Right lobe of liver (tissue), 6 donors: ENCODE data around the gene TACR1. TPM values are rescaled to one million over a fixed set of nuclear protein-coding genes. Genes with fewer than 3 reads are reported as not detected.

ENCODE experiments used
- ATAC-seq, 4 donors: fragments of 200-7000 bp; cut with Tn5 transposase; one replicate each; pipeline ENCODE4 v1.9.1; 2020; ENCODE audit warnings: mild to moderate bottlenecking in 4 of 4, moderate library complexity in 4 of 4
- DNase-seq, 3 donors: peaks; one replicate each; pipeline ENCODE4 v3.0.0-alpha.2; 2020
- H3K27ac ChIP-seq, 3 donors: fragments of 200-600 bp; one replicate each; pipeline ENCODE4 v1.8.0; 2022
- H3K27me3 ChIP-seq, 2 donors: fragments of 200-600 bp; one replicate each; pipeline ENCODE4 v1.8.0; 2022
- H3K36me3 ChIP-seq, 4 donors: fragments of 200-600 bp; sonication (generic) in 1 of 4; one replicate each; pipeline versions ENCODE4 v1.5.1 to v1.8.0; 2017 to 2022; ENCODE audit warnings: control low read depth in 1 of 4
- H3K4me1 ChIP-seq, 4 donors: fragments of 200-600 bp; sonication (generic) in 1 of 4; one replicate each; pipeline versions ENCODE4 v1.5.1 to v1.8.0; 2017 to 2022; ENCODE audit warnings: control low read depth in 1 of 4
- H3K4me3 ChIP-seq, 3 donors: fragments of 200-600 bp; one replicate each; pipeline ENCODE4 v1.8.0; 2022
- H3K9me3 ChIP-seq, 4 donors: fragments of 200-600 bp; sonication (generic) in 1 of 4; one replicate each; pipeline versions ENCODE4 v1.5.1 to v1.8.0; 2017 to 2022; ENCODE audit warnings: control low read depth in 1 of 4
- POLR2A ChIP-seq: fragments of 450-650 bp; IDR thresholded peaks from one replicate; pipeline ENCODE4 v1.6.1; 2017; ENCODE audit warnings: antibody characterized with exemption, mild to moderate bottlenecking
- WGBS: methylation state at CpG from one replicate; pipeline ENCODE4 v1.1.6; 2018; ENCODE audit warnings: low coverage, low lambda C conversion rate; ENCODE audit not compliant: insufficient coverage; ENCODE audit errors: missing lambda C conversion rate; 5-methylcytosine and 5-hydroxymethylcytosine counted together
- intact Hi-C, 2 donors: fragments of 100-400 bp; cut with DNase I; formaldehyde crosslinking; loops; one replicate each; pipeline versions ENCODE4 v1.11.2 to v1.14.1; 2022
- total RNA-seq, 6 experiments: library from RNA; depleted of rRNA in 2 of 6; stranded (reverse); fragments of >200 nt in 2 of 6; fragmentation: NEBNext Ultra II Directional in 3 of 6; extraction: Animal tissue kit (Norgen Biotek cat#: 25700) in 3 of 6; gene quantifications; one replicate each; pipeline versions ENCODE4 v1.1.0 to v1.2.4, GENCODE V29; 2016 to 2023
- TF ChIP-seq, protein P1 (sequence below), 4 donors: fragments of 200-600 bp in 3 of 4; fragments of 450-650 bp in 1 of 4; IDR thresholded peaks; one replicate each; pipeline versions ENCODE4 v1.5.1 to v1.8.0; 2016 to 2022; ENCODE audit warnings: antibody characterized with exemption in 4 of 4, mild to moderate bottlenecking in 2 of 4
- donor health status: DM: no; HTN: yes; CAD: no.
- donor health status: DM: no; HTN: no; CAD: no.
- donor health status: DM: no; HTN: no; CAD: no.
- donor health status: DM: no; HTN: yes; CAD: no.
- donor health status: DM: no; HTN: yes; CAD: no.

TACR1 gene
- total RNA-seq, 6 experiments from 2014 or later: not detected

DNA sequence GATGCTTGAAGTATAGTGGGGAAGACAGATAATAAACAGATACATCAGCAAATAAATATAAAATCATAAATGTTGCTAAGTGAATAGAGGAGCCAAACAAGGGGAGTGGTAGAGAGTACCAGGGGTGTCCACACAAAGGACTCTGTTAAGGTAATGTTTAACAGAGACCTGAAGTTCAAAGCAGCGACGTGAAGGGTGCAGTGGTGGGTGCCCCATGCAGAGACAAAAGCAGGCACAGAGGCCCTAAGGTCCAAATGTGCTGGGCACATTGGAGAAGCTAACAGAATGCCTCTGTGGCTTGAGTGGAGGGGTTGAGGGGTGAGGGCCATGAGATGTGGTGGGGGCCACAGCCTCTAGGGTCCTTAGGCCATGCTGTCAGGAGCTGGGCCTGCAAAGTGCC lies 131.8 kb downstream of the TACR1 start:
- DNase-seq (no peak), ATAC-seq (no peak)
- no peaks in the 10 kb centered on the region for H3K36me3 ChIP-seq
- H3K4me1 ChIP-seq: no peaks in the 10 kb centered on the region
- WGBS: no CpG with 5 or more reads among the region's 2 CpGs
- no peaks in the 10 kb centered on the region for H3K9me3 ChIP-seq
- intact Hi-C loops: no loop called here
- H3K4me3 ChIP-seq: no peak overlapping the region
- no peaks in the 10 kb centered on the region for H3K27me3 ChIP-seq
- no peak overlapping the region for H3K27ac ChIP-seq
- no peak for TF ChIP-seq POLR2A

DNA sequence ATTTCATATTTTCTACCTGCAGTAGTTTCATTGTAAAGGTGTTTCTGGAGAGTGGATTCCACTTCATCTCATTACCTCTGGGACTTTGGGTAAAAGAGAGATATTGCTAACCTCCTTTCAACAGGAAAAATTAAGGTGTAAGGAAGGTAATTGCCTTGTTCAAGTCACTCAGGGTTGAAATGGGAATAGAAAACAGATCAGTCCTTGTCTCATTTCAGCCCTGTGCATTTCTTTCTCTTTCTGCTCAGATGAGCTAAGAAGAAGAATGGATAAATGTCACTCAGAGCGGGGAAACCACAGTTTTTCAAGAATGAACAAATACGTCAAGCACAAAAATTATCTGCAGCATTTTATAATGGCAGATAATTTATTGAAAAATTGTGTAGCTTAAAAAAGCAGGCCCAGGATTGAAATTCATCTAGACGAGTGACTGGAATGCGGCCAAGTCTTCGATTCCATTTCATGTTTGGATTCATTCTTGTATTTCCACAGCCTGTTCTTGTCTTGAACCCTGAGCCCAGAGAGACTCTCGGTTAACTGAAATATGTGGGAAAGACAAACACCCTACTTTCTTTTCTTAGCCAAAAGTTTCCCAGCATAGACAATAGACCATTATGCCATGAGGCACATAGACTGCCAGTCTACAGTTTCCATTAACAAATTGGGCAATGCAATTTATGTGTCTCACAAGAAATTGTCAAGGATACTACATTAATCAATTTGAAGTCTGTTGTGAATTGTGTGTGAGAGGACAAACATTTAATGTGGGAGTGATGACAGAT lies 133.0 kb downstream of the TACR1 start:
- no peak overlapping the region for H3K27ac ChIP-seq
- TF ChIP-seq, protein P1, sequence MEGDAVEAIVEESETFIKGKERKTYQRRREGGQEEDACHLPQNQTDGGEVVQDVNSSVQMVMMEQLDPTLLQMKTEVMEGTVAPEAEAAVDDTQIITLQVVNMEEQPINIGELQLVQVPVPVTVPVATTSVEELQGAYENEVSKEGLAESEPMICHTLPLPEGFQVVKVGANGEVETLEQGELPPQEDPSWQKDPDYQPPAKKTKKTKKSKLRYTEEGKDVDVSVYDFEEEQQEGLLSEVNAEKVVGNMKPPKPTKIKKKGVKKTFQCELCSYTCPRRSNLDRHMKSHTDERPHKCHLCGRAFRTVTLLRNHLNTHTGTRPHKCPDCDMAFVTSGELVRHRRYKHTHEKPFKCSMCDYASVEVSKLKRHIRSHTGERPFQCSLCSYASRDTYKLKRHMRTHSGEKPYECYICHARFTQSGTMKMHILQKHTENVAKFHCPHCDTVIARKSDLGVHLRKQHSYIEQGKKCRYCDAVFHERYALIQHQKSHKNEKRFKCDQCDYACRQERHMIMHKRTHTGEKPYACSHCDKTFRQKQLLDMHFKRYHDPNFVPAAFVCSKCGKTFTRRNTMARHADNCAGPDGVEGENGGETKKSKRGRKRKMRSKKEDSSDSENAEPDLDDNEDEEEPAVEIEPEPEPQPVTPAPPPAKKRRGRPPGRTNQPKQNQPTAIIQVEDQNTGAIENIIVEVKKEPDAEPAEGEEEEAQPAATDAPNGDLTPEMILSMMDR (IDR thresholded peaks at IDR 0.05): no peak
- TF ChIP-seq POLR2A: no peak
- ATAC-seq (no peak), DNase-seq (no peak)
- intact Hi-C loops: no loop called here
- H3K27me3 ChIP-seq: no peaks in the 10 kb centered on the region
- H3K4me1 ChIP-seq: no peaks in the 10 kb centered on the region
- 85% methylated on average over 6 of the region's 6 CpGs for WGBS
- H3K9me3 ChIP-seq: no peaks in the 10 kb centered on the region
- H3K4me3 ChIP-seq: no peak overlapping the region
- no peaks in the 10 kb centered on the region for H3K36me3 ChIP-seq

DNA sequence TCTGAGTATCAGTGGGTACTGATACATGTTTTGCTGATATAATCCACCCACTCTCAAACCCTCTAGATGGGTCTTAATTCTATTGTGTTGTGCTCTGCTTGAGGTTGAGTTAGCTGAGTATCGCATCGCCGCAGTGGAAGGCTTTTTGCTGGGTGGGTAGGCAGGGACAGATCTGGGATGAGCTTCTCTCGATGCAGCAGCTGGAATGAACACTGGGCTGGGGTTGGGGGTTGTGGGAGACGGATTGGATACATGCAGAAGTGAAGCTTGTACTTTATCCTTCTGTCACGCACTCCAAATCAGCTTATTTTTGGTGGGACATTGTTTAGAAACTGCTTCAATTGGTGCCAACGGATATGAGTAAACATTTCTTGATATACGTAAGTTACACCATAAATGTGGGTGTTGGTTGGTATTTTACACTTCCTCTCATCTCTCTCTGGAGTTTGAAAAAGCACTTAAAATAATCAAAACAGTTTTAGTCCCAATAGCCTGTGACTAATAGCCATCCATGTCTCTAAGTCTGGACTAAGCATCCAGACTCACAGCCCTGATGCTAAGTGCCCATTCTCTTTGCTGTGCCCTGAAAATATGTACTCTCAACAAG lies 133.8 kb downstream of the TACR1 start:
- no peak overlapping the region for H3K4me3 ChIP-seq
- intact Hi-C loops: no loop called here
- TF ChIP-seq POLR2A: no peak
- TF ChIP-seq, protein P1 (IDR thresholded peaks at IDR 0.05): no peak
- H3K27ac ChIP-seq: no peak overlapping the region
- H3K27me3 ChIP-seq: no peaks in the 10 kb centered on the region
- ATAC-seq (no peak), DNase-seq (no peak)
- H3K9me3 ChIP-seq: no peaks in the 10 kb centered on the region
- WGBS: 62% methylated on average over 8 of the region's 8 CpGs
- no peaks in the 10 kb centered on the region for H3K4me1 ChIP-seq
- no peaks in the 10 kb centered on the region for H3K36me3 ChIP-seq

DNA sequence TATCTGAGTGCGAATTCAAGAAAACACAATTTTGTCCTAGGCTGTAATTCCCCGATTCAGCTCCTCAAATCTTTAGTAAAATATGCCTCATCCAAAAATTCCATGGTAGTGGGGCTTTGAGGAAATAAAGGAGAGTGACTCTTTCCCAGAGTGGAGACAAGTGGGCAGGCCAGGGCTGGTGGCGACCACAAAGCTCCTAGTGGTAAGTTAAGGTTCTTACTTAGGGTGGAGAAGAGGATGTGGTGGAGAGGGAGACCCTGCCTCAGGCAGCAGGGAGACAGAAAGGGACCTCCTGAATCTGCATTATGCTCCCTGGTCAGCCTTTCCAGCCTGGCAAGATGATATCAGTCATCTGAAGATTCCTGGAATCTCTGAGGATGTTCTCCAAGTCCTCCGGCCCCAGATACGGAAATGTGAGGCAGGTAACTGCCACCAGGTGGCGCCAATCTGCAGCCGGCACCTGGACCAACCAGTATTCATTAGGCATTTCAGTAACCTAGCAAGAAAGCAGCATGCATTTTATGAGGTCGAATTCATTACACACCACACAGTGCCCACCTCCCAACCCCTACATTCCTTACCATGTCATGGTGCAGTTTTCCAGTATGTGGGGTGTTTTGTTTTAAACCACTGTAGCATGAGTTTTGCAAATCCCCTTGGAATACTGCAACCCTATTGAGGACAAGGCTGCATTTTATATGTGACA lies 134.5 kb downstream of the TACR1 start:
- DNase-seq (peak; percentile 48 to 62 (median 58)), ATAC-seq (peak; percentile 80 to 90 (median 85))
- WGBS: 0% methylated on average over 1 of the region's 8 CpGs
- Histone ChIP-seq H3K4me1 (no peaks in the 10 kb centered on the region), H3K4me3 (no peak overlapping the region), H3K27me3 (no peaks in the 10 kb centered on the region), H3K9me3 (no peaks in the 10 kb centered on the region), H3K27ac (no peak overlapping the region), H3K36me3 (no peaks in the 10 kb centered on the region)
- no peak for TF ChIP-seq POLR2A
- TF ChIP-seq, protein P1 (IDR thresholded peaks at IDR 0.05): peak; percentile 62 to 92 (median 88)
- intact Hi-C loops: no loop called here

DNA sequence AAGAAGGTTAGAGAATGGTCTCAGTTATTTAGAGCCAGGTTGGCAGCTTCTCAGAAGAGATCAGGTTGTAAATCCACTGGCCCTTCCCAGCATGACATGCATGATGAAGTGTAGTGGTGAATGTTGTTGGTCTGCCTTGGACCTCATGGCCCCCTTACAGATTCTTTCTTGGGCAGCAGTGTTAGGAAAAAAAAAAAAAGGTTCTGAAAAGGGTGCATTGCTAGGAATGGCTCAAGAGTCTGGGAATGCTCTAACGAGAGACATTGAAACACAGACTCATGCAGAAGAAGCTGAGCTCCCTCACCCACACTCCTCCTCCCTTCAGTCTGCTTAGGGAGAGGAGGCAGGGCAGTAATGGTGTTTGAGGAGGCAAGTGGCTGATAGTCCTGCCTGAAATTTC lies 135.4 kb downstream of the TACR1 start:
- H3K27ac ChIP-seq: no peak overlapping the region
- H3K36me3 ChIP-seq: no peaks in the 10 kb centered on the region
- ATAC-seq (no peak), DNase-seq (no peak)
- H3K4me1 ChIP-seq: no peaks in the 10 kb centered on the region
- H3K4me3 ChIP-seq: no peak overlapping the region
- TF ChIP-seq, protein P1 (IDR thresholded peaks at IDR 0.05): no peak
- TF ChIP-seq POLR2A: no peak
- H3K27me3 ChIP-seq: no peaks in the 10 kb centered on the region
- no peaks in the 10 kb centered on the region for H3K9me3 ChIP-seq
- 38% methylated on average over 1 of the region's 1 CpG for WGBS
- intact Hi-C loops: no loop called here
